ENCODE results near the gene DPF3.

The DPF3 gene

GRCh38 chr14:72708708-72709475, 185.0 kb downstream of the DPF3 start:
- DNase-seq = no peak

DNA sequence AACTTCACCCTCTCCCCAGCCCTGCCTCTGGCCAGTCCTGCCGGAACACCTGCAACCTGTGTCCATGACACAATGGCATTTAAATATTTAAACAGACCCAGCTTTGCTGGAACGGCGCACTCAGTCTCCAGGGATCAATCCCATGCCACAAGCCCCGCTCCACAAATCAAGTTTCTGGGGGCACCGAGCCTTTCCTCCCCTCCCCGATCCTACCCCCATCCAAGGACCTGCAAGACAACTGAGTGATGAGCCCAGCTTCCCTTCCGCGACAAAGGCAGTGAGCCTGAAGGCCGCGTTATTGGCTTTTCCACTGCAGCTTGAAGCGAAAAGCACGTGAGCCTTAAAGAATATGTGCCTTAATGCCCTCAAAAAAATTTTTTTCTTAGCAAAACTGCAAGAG, 185.7 kb downstream of the DPF3 start:
- no peak for DNase-seq

- no peak for DNase-seq
Measured at GRCh38 chr14:72706485-72706884, 187.4 kb downstream of the DPF3 start.

- DNase-seq = no peak
Measured at GRCh38 chr14:72704502-72704901, 189.4 kb downstream of the DPF3 start.

- no peak for DNase-seq
Measured at GRCh38 chr14:72701605-72702004, 192.3 kb downstream of the DPF3 start.

DNA sequence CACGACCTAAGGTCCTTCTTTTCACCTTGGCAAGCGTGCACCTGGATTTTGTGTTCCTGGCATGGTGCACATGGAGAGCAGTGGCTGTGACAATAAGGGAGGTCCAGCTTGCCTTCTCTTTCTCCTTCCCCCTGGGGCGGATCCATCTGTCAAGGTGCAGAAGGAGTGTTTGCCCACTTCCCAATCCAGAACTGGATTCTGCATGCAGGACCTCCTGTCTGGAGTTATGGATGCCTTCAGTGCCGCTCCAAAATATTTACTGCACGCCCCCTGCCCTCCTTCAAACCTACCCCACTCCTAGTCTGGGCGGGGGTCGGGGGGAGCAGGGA, 192.7 kb downstream of the DPF3 start:
- DNase-seq = no peak

- no peak for DNase-seq
Measured at GRCh38 chr14:72700338-72701236, 193.3 kb downstream of the DPF3 start.

- no peak for DNase-seq
Measured at GRCh38 chr14:72699852-72700257, 194.0 kb downstream of the DPF3 start.

DNA sequence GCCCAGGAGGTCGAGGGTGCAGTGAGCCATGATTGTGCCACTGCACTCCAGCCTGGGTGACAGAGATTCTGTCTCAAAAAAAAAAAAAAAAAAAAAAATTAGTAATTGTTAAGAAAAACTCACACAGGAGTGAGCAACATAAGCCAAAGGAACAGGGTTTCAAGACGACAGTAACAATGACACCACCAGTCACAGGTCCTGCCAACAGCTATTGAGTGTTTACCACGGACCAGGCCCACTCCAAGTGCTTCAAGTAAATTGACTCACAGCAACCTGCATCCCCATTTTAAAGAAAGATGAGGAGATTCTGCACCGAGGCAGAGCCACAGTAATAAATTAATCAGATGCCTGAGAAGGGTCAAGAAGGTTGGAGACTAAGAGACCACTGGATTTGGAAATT, 194.5 kb downstream of the DPF3 start:
- no peak for DNase-seq

DNA sequence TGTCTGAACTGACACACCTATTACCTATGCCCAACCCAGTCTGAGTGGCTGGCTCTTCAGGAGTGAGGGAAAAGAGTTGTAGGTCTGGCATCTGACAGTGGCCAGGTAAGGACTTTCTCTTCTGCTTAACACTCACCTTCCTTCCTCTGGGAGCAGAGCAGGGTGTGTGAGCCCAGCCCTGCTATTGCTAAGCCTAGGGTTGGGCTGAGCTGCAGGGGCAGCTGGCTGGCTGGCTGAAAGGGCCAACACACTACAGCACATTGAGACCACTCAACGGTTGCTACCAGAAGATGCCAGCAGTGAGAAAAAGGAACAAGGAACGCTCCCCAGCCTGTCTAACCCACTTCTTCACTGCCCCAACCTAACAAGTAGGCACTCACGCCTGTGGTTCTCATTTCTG, 201.2 kb downstream of the DPF3 start:
- no peak for DNase-seq

GRCh38 chr14:72690324-72690723, 203.6 kb downstream of the DPF3 start:
- DNase-seq = no peak

DNA sequence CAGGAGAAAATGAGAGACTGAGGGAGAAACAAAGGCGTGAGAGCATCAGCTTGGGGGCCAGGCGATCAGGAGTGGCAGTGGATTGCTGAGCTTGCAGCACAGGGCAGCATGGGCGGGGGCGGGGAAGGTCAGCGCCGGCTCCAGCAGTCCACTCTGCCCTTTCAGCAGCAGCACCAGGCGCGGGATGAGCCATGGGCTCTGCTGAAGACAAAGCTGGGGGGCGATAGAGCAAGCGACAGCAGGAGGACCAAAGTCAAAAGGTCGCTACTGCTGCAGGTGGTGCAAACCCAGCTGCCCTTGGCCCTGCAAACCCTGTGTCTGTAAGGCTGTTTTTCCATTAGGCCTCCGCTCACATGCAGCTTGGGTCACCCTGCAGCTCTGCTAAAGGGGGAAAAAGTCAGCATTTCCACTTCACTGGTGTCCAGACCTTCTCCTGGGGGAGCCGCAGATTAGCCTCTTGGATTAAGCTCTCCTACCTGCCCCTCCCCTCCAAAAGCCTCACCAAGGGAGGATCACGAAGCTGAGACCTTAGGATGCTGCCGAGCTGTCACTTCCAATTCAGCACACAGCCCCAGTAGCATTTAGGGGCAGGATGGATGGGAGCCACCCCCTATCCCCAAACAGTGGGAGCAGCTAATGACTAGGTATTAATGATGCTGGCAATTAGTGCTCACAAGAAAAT, 204.8 kb downstream of the DPF3 start:
- DNase-seq = no peak

GRCh38 chr14:72686832-72687231, 207.1 kb downstream of the DPF3 start:
- DNase-seq = no peak

DNA sequence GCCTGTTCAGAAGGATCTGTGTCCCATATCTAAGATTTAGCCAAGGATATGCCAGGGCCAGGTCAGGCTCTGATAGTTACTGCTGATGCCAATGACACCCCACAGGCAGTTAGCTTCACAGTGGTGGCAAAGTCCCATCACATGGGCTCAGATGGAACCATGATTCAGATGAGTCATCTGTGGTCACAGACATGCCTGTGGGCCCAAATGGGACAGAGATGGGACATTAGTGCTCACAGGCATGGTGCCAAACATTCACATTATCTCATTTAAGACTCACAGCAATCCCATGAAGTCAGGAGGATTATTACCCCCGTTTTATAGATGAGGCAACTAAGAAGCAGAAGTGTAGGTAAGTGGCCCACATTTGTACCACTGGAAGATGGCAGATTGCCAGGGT, 207.8 kb downstream of the DPF3 start:
- no peak for DNase-seq

DNA sequence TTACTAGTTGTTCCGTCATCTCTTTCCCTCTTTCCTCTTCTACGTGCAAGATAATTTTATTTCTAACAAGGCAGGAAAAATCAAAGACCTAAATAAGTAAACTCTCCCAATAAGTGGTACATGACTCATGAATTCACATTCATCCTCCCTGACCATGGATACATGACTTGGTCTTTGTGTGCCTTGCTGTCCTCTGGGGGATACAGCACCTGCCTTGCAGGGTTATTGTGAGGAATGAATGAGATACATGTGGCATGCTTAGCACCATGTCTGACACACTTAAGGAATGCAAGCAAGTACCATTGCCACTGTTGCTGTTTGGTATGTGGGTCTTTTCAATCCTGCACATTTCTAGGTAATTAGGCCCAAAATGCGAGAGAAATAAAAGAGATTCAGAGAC, 208.4 kb downstream of the DPF3 start:
- no peak for DNase-seq

GRCh38 chr14:72683787-72684186, 210.1 kb downstream of the DPF3 start:
- DNase-seq = no peak

DNA sequence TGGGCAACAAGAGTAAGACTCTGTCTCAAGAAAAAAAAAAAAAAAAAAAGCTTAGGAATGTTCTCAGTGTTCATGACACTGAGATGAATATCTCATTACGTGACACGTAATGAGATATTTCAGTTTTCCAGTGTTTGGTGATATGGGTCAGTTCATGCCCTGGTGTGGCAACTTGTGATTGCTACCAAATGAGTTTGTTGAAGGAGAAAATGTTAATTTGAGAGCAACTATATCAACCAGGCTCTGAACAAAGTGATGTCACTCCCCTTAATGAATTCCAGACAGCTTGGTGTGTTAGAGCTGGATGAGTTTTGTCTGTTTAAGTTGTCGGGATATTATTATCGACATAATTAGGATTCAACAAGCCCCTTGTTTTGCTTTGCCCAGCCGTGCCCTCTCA, 211.7 kb downstream of the DPF3 start:
- no peak for DNase-seq

GRCh38 chr14:72680853-72681640, 212.9 kb downstream of the DPF3 start:
- no peak for DNase-seq

DNA sequence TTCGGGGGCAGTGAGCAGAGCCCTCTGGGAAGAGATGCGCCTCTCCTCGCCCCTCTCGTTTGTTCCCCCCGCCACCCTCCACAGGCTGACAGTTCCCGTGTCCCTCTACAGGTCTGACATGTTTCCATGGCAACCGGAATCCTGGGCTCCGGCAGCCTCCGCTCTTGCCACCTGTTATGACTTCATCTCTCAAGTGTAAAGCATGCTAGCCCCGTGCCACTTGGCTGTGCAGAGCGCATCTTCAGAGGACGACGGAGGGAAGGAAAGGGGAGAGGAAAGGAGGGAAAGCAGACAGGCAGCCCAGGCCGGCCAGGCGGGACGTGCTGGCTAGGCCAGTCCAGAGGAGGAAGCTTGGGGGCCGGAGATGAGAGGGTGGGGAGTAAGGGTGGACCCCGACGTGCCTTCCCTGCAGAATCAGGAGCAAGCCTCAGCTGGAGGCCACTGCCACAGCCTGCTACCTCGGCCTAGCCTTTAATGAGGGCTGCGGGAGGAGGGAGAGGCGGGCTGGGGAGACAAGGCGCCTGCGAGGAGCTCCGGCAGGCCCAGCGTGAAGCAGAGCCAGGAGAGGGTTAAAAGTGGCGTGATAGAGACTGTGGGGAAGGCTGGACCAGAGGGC, 214.3 kb downstream of the DPF3 start:
- DNase-seq = no peak

DNA sequence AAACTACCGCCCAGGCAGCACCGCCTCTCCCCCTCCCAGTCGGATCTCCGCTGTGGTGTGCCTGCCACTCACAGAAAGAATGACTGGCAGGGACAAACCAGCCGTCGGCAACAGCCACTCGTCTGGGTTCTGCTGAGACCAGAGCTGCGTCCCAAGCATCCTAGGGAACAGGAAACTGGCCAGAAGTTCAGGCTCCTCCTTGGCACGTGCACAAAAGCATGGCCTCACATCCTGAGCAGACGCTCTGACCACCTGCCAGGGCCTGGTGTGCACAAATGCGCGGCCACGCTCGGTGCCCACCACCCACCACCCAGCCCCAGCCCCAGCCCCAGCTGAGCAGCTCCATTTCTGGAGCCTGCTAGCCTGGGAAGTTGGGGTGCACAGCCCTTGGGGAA, 214.8 kb downstream of the DPF3 start:
- no peak for DNase-seq

- DNase-seq = no peak
Measured at GRCh38 chr14:72678356-72678755, 215.5 kb downstream of the DPF3 start.

GRCh38 chr14:72677664-72678063, 216.2 kb downstream of the DPF3 start:
- no peak for DNase-seq

DNA sequence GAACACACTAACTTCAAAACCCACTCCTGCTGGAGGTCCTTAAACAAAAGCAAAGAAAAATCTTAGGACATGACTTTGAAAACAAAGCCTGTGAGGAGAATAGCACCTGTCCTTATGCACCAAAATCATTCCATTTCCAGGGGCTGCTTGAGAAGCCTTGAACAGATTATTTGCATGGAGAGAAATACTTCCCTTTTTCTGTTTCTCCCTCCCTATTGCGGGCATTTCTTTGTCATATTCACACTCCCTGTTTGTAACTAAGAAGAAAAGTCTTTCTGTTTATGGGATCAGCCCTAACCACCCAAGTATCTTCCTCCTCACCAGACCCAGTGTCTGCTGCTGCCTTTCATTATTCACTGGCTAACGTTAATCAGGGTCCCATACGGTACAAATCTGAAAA, 218.8 kb downstream of the DPF3 start:
- no peak for DNase-seq
